ENCODE measurements around the gene CFAP119.

- no peak for TF ChIP-seq SPI1 (IDR thresholded peaks at IDR 0.05; ENCODE audit: low read depth, low read length)
- TF ChIP-seq POLR2AphosphoS5 (IDR thresholded peaks at IDR 0.05; ENCODE audit: low read depth, low read length) = peak; percentile 11; the same call in 1 of the 2 replicates
- no peak for TF ChIP-seq TAF1 (IDR thresholded peaks at IDR 0.05; ENCODE audit: low read depth, low read length)
- TF ChIP-seq POLR2A (IDR thresholded peaks at IDR 0.05; ENCODE audit: low read depth, low read length) = no peak
- TF ChIP-seq POU2F2 (IDR thresholded peaks at IDR 0.05; ENCODE audit: low read depth, low read length) = no peak
- TF ChIP-seq PAX5 (IDR thresholded peaks at IDR 0.05; ENCODE audit: insufficient read depth, low read length, severe bottlenecking) = no peak
Observed at GRCh38 chr16:30724641-30725417, 37.0 kb downstream of the CFAP119 start.
